ENCODE measurements around the gene ARHGAP30. TPM values are rescaled to one million over a fixed set of nuclear protein-coding genes. Genes with fewer than 3 reads are reported as not detected.

The ARHGAP30 gene
- total and polyA plus RNA-seq, 2 donors (not counting 1 experiment from before 2014, with no cell fraction given) = not detected

DNA sequence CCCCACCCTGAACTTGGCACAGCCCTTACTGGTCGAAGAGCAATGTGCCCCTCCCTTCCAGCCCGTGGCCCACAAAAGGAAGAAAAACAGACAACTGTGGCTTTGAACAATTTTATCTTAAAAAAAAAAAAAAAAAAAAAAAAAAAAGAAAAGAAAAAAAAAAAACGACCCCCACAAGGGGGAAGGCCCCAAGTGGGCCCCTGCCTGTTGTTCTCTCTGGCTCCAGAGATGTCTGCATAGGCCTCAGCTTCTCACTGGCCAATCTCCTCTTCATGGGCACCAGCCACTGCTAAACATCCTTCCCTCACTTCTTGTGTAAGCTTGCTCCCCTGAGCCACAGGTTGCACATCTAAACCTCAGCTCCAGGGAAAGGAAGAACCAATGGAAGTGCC is 30.5 kb downstream of the ARHGAP30 start:
- no peak for DNase-seq (ENCODE audit: low read depth in 2 of 2)
- no peaks in the 10 kb centered on the region for H4K20me1 ChIP-seq (ENCODE audit: control insufficient read depth, extremely low read depth, insufficient read depth, low read length)
- H3K9ac ChIP-seq (ENCODE audit: insufficient read depth, low read length) = no peak overlapping the region

DNA sequence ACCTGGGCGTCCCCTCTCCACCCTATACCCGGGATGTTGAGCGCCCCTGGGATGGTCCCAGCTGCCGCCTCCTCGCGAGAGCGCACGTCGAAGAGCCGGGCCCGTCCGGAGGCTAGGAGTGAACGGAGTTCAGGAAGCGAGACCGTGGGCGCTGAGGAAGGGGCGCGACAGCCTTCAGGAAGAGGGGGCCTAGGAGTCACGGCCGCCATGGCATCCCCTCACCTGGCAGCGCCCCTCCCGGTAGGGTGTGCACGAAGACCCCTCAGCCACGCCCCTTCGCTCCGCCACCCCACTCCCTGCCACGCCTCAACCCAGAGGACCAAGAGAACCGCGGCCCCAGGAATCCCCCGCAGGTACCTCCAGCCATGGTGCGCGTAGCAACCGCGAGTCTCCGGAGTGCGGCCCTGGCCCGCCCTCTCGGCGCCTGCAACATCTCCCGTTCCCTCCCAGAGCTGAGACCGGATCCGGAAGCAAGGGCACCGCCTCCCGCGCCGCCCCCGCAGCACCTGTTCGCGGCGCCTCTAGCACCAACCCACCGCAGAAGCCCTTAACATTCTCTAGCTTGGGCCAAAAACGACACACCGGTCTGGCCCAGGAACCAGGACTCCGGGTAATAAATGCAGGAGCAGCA is 31.1 kb downstream of the ARHGAP30 start, which contains the start of gene TSTD1:
Gene TSTD1 (minus strand): TSS at position 442 of the 631 bp plus-strand sequence. CDS start 75 bp downstream, at position 367.
- DNase-seq (ENCODE audit: low read depth in 2 of 2) = no peak
- H3K4me3 ChIP-seq (replicated peaks in 1 of 4; ENCODE audit: control extremely low read depth in 1 of 4, insufficient read depth in 1 of 4, low read depth in 3 of 4, low read length in 4 of 4) = no peak within 1 kb of the TSS

More for the DNA sequence above, 30.5 kb downstream of the ARHGAP30 start:
- Histone ChIP-seq H3K4me1 (ENCODE audit: control insufficient read depth, extremely low read depth, insufficient read depth, low read length) (no peaks in the 10 kb centered on the region), H3K36me3 (ENCODE audit: control insufficient read depth, insufficient read depth, low read length) (peaks cover 25% of the 10 kb centered on the region), H3K27ac (ENCODE audit: insufficient read depth, low read length) (no peak overlapping the region), H3K4me3 (replicated peaks in 1 of 4; ENCODE audit: control extremely low read depth in 1 of 4, insufficient read depth in 1 of 4, low read depth in 3 of 4, low read length in 4 of 4) (no peak overlapping the region), H3K79me2 (ENCODE audit: control insufficient read depth, insufficient read depth, low read length) (peaks cover 11% of the 10 kb centered on the region), H2AFZ (ENCODE audit: low read length) (no peak overlapping the region), H3K4me2 (ENCODE audit: extremely low read depth, insufficient read depth, low read length) (no peak overlapping the region), H3K9me3 (ENCODE audit: control insufficient read depth, insufficient read depth, low read depth, low read length) (no peaks in the 10 kb centered on the region), H3K27me3 (ENCODE audit: control insufficient read depth, insufficient read depth, low read length) (no peaks in the 10 kb centered on the region)
- TF ChIP-seq, protein P1, sequence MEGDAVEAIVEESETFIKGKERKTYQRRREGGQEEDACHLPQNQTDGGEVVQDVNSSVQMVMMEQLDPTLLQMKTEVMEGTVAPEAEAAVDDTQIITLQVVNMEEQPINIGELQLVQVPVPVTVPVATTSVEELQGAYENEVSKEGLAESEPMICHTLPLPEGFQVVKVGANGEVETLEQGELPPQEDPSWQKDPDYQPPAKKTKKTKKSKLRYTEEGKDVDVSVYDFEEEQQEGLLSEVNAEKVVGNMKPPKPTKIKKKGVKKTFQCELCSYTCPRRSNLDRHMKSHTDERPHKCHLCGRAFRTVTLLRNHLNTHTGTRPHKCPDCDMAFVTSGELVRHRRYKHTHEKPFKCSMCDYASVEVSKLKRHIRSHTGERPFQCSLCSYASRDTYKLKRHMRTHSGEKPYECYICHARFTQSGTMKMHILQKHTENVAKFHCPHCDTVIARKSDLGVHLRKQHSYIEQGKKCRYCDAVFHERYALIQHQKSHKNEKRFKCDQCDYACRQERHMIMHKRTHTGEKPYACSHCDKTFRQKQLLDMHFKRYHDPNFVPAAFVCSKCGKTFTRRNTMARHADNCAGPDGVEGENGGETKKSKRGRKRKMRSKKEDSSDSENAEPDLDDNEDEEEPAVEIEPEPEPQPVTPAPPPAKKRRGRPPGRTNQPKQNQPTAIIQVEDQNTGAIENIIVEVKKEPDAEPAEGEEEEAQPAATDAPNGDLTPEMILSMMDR (conservative IDR thresholded peaks at IDR 0.05 in 1 of 2, IDR thresholded peaks at IDR 0.05 in 1 of 2; ENCODE audit: low read depth in 1 of 2, low read length in 2 of 2) = no peak
- TF ChIP-seq EZH2 (IDR thresholded peaks at IDR 0.05; ENCODE audit: low read length, missing control alignments) = no peak

DNA sequence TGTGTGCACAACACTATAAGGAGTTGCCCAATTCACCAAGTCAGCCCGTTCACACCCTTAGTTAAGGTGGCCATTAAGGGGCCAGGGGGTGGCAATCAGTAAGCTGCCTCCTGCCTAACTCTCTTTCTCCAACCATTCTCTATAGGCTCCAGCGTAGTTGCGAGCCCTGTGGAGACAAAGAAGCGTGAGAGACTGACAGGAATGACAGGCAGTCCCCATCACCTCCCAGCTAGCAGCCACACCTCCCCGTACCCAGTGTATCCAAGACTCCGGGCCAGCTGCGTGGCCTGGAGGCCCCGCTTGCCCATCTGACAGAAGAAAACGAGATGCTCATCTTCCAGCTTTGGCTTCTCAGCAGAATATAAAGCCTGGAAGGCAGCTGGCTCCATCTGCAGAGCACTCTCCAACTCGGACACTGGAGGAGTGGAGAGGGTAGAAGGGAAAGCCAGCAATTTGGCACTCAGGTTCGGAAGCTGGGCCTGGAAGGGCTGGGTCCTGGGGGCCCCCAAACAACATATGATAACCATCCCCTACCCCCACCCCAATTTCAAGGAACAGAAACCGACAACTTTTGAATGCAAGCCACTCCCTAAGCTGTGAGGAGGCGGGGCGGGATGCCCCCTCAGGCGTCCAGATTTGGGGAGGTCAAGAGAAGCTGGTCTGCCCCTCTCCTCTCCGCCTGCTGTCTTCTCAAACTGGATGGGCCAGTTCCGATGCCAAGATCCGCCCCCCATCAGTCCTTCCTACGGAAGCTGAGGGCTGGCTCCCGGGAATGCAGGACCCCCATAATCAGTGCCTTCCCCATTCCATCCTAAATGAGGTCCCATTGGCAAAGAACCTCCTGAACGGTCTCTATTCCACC is 31.8 kb downstream of the ARHGAP30 start:
- H3K27me3 ChIP-seq (ENCODE audit: control insufficient read depth, insufficient read depth, low read length) = no peaks in the 10 kb centered on the region
- no peaks in the 10 kb centered on the region for H3K4me1 ChIP-seq (ENCODE audit: control insufficient read depth, extremely low read depth, insufficient read depth, low read length)
- H4K20me1 ChIP-seq (ENCODE audit: control insufficient read depth, extremely low read depth, insufficient read depth, low read length) = no peaks in the 10 kb centered on the region
- no peak overlapping the region for H2AFZ ChIP-seq (ENCODE audit: low read length)
- H3K4me3 ChIP-seq (replicated peaks in 1 of 4; ENCODE audit: control extremely low read depth in 1 of 4, insufficient read depth in 1 of 4, low read depth in 3 of 4, low read length in 4 of 4) = no peak overlapping the region
- no peaks in the 10 kb centered on the region for H3K9me3 ChIP-seq (ENCODE audit: control insufficient read depth, insufficient read depth, low read depth, low read length)
- no peak overlapping the region for H3K27ac ChIP-seq (ENCODE audit: insufficient read depth, low read length)
- H3K9ac ChIP-seq (ENCODE audit: insufficient read depth, low read length) = no peak overlapping the region
- H3K79me2 ChIP-seq (ENCODE audit: control insufficient read depth, insufficient read depth, low read length) = peaks cover 1% of the 10 kb centered on the region
- peaks cover 25% of the 10 kb centered on the region for H3K36me3 ChIP-seq (ENCODE audit: control insufficient read depth, insufficient read depth, low read length)
- no peak for DNase-seq (ENCODE audit: low read depth in 2 of 2)
- TF ChIP-seq EZH2 (IDR thresholded peaks at IDR 0.05; ENCODE audit: low read length, missing control alignments) = no peak
- TF ChIP-seq, protein P1 (conservative IDR thresholded peaks at IDR 0.05 in 1 of 2, IDR thresholded peaks at IDR 0.05 in 1 of 2; ENCODE audit: low read depth in 1 of 2, low read length in 2 of 2) = no peak
- no peak overlapping the region for H3K4me2 ChIP-seq (ENCODE audit: extremely low read depth, insufficient read depth, low read length)

More for the DNA sequence above, 31.1 kb downstream of the ARHGAP30 start, which contains the start of gene TSTD1:
- TF ChIP-seq, protein P1 (conservative IDR thresholded peaks at IDR 0.05 in 1 of 2, IDR thresholded peaks at IDR 0.05 in 1 of 2; ENCODE audit: low read depth in 1 of 2, low read length in 2 of 2) = no peak
- no peak for TF ChIP-seq EZH2 (IDR thresholded peaks at IDR 0.05; ENCODE audit: low read length, missing control alignments)
- H3K4me1 ChIP-seq (ENCODE audit: control insufficient read depth, extremely low read depth, insufficient read depth, low read length) = no peaks in the 10 kb centered on the region
- H3K27ac ChIP-seq (ENCODE audit: insufficient read depth, low read length) = no peak within 1 kb of the TSS
- no peaks in the 10 kb centered on the region for H3K9me3 ChIP-seq (ENCODE audit: control insufficient read depth, insufficient read depth, low read depth, low read length)
- no peaks in the 10 kb centered on the region for H4K20me1 ChIP-seq (ENCODE audit: control insufficient read depth, extremely low read depth, insufficient read depth, low read length)
- no peaks in the 10 kb centered on the region for H3K27me3 ChIP-seq (ENCODE audit: control insufficient read depth, insufficient read depth, low read length)
- no peak within 1 kb of the TSS for H2AFZ ChIP-seq (ENCODE audit: low read length)
- peaks cover 25% of the 10 kb centered on the region for H3K36me3 ChIP-seq (ENCODE audit: control insufficient read depth, insufficient read depth, low read length)
- no peak within 1 kb of the TSS for H3K4me2 ChIP-seq (ENCODE audit: extremely low read depth, insufficient read depth, low read length)
- peaks cover 7% of the 10 kb centered on the region for H3K79me2 ChIP-seq (ENCODE audit: control insufficient read depth, insufficient read depth, low read length)
- H3K9ac ChIP-seq (ENCODE audit: insufficient read depth, low read length) = no peak within 1 kb of the TSS

Measured in fibroblast of lung (primary cell).